Measurements from ENCODE around the gene CHTF8.

CHTF8 gene

DNA sequence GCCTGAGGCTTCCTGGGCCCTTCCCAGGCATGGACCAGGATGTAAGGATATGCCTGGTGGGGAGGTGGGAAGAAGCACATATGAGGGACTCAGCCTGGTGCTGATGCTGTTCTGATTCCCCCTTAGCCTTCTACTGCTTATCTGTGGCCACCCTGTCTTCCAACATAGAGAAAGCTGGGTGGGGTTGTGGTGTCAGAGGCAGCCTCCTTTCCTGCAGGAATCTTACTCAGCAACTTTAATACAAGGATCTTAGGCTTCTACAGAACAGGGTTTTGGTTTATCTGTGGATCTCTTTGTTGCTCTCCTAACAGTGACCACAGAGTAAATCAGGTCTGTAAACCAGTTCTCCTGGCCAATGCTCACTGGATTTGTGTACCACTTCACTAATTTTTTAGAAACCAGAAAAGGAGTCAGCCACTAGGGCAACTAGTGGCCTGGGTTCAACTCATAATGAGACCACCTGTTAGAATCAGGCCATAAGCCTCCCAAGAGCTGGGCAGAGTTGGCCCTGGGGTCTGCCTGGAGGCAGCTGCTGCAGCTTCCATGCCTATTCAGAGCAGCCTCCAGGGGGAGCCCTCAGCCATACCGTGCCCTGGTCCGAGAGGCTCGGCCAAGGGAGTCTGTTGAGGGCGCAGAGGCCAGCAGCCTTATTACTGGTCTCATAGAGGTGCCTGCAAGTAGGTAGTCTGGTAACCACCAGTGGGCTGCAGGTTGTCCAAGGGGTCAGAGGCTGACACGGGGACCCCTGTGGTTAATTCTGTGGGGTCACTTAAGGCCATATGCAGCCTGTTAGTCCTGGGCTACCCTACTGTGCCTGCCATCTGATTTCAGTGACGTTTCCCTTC, 19.9 kb downstream of the CHTF8 start:
- DNase-seq = no peak

DNA sequence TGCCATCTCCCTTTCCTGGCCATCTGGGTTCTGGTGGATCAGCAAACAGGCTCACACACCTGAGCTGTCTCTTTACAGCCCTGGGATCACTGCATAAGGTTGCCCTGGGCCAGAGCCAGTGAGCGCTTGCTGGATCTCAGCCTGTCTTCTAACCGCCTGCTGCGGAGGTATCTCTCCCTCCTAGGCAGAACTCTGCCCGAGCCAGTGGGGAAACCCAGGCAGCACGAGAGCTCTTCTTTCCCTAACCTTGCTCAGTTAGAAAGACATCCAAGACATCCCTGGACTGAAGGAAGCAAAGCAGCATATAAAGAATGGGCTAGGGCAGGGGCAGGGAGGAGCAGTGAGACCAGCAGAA, 20.5 kb downstream of the CHTF8 start:
- no peak for DNase-seq

DNA sequence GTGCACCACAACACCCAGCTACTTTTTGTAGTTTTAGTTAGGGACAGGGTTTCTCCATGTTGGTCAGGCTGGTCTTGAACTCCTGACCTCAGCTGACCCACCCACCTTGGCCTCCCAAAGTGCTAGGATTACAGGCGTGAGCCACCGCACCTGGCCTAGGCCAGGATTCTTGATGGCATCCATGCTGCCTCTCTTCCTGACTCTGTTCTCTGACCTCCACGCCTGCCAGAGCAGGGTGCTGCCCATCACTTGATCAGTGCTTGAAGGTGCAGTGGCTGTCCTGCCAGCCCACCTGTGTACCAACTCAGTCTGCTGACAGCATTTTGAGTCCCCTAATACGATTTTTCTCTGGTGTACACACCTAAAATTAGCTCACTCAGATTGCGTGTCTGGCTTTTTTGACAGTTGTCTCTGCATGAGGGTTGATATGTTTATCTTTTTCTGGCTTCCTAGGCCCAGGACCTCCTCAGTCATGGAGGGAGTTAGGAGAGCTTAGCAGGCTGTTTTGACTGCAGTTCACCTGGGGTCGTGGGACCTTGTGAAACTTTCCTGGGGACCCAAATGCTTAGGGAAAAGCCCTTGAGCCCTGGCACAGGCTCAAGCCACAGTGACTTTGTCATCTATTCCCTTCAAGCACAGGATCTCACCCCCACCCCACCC, 21.0 kb downstream of the CHTF8 start:
- no peak for DNase-seq

DNA sequence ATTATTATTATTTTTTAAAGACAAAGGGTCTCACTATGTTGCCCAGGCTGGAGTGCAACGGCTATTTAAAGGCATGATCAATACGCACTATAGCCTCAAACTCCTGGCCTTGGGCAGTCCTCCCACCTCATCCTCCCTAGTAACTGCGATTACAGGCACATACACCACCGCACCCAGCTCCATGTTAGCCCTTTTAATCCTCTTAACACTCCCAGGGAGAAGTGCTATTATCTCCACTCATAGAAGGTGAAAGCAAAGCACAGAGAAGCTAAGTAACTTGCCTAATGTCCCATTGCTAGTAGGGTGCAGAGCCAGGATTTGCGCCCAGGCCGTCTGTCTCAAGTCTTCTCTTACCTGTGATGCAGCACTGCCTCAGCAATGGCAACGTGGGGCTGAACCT, 22.0 kb downstream of the CHTF8 start:
- no peak for DNase-seq

DNA sequence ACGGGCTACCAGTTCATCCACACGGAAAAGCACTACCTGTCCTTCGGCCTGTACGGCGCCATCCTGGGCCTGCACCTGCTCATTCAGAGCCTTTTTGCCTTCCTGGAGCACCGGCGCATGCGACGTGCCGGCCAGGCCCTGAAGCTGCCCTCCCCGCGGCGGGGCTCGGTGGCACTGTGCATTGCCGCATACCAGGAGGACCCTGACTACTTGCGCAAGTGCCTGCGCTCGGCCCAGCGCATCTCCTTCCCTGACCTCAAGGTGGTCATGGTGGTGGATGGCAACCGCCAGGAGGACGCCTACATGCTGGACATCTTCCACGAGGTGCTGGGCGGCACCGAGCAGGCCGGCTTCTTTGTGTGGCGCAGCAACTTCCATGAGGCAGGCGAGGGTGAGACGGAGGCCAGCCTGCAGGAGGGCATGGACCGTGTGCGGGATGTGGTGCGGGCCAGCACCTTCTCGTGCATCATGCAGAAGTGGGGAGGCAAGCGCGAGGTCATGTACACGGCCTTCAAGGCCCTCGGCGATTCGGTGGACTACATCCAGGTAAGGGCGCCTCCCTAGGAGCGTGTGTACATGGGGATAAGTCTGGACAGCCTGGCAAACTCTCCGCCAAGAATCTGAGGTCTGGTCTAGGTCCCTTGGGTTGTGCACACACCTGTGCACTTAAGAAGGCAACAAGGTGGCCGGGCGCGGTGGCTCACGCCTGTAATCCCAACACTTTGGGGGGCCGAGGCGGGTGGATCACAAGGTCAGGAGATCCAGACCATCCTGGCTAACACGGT, 22.7 kb downstream of the CHTF8 start:
- no peak for DNase-seq

DNA sequence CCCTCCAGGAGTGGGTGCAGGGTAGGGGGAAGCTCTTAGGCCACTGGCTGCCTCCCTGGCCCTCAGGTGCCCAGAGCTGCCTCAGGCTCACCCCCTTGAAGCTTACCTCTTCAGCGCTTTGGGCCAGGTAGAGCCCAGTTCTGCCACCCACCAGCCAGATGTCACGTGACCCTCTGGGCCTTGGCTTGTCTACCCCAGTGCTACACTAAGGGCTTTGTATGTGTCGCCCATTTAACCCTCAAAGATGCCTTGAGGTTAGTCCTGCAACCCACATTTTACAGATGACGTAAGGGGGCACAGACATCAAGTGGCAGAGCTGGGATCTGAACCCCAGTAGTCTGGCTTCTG, 23.5 kb downstream of the CHTF8 start:
- no peak for DNase-seq

DNA sequence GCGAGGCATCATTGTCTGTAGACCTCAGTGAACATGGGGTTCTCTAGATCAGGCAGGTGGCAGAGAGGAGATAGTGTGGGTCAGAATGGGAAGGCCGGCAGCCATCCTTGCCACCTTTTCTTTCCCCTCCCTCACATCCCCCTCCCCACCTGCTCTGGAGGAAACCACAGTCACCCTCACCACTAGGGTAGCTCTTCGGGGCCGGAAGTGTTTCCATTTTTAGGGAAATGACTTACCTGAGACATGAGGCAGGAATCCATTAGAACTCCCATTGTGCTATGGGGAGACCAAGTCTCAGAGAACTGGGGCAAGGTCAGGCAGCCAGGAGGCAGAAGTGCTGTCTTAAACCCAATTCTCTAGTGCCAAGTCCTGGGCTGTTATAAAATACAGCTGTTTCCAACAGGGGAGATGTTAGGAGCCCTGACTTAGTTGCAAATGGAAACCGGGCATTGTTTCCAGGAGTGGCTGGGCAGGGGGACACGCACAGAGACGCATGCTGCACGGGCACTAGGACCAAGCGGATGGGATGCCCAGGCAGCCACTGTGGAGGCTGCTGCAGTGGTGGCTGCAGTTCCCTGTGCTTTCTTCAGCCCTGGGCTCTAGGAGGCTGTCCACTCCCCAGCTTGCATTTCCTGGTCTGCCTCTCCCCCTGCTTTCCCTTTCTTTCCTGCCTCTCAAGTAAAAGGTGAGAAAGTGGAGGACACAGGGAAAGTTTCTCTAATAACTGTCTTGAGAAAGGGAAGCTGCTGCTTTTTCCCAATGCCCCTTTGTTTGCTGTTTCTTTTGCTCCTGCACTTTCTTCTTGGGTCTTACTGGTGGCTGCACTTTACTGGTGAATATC, 24.1 kb downstream of the CHTF8 start:
- DNase-seq = no peak

DNA sequence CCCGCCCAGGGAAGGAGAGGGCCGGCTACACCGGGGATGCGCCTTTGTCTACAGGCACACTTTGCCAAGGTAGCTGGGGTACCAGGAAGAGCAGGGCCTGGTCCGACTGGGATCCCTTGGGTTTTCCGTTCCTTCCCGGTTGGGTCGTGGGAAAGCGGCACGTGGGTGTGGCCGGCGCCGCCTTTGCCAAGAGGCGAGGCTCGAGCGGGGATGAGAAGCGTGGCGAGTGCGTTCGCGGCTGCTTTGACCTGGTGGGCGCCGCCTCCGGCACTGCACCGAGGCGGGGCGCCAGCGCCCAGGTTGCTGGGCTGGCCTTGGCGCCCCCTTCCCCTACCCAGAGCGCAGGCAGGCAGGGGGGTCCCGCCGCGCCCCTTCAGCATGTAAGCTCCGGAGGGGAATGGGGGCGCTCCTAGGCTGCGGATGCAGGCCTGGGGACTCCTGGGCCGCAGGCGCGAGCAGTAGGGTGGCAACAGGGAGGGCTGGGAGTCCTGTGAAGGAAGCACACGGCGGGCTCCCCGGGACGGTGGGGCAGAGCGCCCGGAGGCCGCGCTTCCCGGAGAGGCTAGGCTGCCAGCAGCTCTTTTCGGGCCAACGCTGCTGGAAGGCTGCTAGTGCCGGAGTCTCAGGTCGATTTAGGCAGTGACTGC, 24.9 kb downstream of the CHTF8 start:
- DNase-seq = no peak

DNA sequence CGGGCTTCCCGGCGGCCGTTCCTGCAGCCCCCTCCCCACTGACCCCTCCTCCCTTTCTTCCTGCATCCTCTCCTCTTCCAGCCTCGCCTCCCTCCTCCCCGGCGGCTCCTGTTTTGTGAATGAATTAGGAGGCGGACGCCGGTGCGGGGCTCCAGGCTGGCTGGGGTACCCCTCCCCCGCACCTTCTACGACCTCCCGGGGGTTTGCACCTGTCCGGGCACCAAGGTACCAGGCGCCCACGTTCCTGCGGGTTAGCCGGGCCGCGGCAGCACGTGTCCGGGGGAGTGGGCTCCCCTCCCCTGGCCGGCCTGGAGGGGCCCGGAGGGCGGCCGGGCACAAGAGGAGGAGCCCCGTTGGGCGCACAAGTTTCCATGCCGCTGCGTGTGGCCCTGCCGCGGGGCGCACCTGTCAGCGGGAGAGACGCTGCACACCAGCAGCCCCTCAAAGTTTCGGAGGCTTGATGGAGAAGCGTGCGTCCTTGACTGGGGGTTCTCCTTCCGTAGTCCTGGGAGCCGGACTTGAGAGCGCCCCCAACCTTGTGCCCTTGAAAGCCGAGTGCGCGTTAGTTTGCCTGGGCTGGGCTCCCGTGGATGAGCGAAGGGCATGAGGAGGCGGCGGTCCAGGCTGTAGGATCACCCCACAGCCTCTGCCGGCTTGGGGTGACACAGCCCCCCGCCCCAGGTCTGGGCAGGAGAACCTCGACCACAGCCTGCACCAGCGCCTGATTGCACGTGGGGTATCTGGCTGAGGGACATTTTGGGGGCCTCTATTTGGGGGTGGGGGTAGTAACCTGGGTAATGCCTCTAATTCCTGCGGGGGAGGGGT, 25.7 kb downstream of the CHTF8 start:
- DNase-seq = no peak

DNA sequence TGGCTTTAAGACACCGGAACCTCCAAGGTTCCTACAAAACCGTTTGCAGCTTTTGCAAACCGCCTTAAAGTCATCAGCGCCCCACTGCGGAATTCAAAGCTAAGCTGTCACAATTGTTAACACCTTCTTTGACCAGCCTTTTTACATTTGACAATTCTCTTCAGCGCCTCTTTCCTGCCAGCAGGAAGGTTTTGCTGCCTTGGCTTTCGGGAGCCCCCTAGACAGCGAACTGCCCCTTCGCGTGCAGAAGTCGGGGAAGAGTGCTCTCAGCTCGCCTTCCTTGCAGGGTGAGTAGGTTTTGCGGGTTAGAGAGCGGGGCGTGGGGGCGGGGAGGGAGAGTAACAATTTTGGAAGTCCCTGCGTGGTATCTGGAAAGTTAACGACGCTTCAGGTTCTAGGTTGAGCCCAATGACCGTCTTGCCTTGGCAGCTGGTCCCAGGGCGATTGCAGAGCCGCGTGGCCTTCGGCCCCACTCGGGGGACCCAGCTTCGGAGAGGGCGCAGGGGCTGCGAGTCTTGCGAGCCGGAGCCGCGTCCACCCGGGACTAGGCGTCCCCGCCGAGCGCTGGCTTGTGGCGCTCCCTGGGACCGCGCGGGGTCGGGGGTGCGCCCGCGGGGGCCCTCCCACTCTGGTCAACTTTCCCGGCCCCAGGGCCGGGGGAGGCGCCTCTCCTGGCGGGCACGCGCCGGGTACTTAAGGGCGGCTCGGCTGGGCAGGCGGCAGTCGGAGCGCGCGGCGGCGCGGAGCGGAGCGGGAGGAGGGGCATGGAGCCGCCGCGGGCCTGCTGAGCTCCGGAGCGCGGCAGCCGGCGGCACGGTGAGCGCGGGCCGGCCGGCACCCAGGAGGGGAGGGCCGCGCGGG, 26.7 kb downstream of the CHTF8 start, which contains the start of gene HAS3:
Gene HAS3, plus strand, starts transcription at position 153 of the 861 bp plus-strand sequence. CDS start 3,743 bp downstream, outside the sequence.
- peak; percentile 42 for DNase-seq

DNA sequence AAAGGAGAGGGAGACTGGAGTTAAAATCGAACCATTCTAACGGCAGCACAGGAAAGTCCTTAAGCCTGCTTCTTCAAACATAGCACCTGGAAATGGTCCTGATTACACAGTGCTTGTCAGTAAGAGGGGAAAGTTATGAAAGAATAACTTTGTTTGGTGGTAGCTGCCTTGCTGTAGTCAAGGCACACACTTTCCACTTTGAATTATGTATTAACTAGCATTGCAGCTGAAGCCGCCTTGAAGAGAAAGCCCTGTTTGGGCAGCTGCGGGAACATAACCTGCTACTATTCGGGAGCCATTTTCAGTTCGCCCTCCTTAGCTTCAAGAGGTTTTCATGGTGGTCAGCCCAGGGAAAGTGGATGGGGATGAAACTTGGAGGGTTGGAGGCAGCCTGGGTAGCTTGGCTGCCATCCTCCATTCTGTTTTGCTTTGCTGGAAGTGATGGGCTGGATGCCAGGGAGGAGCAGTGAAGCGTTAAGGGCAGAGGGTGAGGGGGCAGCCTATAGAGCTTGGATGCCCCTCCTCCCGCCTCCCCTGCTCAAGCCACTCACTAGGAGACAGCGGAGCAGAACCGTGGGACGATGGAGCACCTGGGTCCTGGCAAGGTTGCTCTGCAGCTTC, 32.2 kb downstream of the CHTF8 start:
- DNase-seq = peak; percentile 8

DNA sequence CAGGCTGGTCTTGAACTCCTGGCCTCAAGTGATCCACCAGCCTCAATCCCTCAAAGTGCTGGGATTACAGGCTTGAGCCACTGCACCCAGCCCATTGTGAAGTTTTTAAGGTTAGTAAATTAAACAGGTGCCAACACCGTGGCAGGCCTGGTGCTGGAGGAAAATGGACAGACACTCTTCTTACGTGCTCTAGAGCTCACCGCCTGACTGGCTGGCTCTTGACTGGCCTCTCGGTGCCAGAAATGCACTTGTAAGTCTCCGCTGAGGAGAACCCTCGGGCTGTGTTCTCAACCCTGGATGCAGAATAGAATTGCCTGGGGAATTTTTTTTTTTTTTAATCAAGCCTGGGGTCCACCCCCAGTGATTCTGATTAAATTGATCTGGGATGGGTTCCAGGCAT, 37.2 kb downstream of the CHTF8 start:
- DNase-seq = no peak

DNA sequence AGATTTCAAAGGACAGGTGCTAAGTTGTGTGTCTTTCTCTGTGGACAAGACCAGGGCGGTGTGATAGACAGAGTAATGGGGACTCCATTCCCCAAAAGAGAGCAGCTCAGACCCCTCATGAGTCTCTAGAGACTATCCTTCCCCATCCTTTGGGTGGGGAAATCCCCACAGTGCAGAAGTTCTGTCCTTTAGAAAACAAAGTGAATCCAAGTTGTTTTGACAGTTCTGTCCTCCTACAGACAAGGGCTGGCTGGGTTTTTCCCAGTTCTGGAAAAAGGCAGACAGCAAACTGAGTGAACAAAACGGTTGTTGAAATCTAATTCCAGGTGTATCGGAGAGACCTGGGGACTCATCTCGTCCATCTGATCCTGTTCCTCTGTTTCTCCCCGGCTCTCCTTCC, 37.9 kb downstream of the CHTF8 start:
- no peak for DNase-seq

DNA sequence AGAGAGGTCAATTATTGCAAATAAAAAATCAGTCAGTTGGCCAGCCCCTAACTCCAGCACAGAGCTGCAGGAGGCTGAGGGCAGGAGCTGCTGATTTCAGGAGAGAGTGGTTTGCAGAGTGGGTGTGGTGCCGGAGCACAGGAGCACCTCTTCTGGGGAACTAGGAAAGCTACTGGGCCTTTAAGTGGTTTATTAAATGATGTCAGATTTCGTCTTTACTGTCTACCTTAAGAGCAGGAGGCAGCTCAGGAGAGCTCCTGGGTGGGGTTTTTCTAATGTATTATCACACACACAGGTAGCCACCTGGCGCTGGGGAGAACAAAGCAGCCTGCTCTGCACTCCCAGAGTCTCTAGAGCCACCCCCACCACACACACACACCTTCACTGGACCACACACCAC, 38.4 kb downstream of the CHTF8 start:
- no peak for DNase-seq

DNA sequence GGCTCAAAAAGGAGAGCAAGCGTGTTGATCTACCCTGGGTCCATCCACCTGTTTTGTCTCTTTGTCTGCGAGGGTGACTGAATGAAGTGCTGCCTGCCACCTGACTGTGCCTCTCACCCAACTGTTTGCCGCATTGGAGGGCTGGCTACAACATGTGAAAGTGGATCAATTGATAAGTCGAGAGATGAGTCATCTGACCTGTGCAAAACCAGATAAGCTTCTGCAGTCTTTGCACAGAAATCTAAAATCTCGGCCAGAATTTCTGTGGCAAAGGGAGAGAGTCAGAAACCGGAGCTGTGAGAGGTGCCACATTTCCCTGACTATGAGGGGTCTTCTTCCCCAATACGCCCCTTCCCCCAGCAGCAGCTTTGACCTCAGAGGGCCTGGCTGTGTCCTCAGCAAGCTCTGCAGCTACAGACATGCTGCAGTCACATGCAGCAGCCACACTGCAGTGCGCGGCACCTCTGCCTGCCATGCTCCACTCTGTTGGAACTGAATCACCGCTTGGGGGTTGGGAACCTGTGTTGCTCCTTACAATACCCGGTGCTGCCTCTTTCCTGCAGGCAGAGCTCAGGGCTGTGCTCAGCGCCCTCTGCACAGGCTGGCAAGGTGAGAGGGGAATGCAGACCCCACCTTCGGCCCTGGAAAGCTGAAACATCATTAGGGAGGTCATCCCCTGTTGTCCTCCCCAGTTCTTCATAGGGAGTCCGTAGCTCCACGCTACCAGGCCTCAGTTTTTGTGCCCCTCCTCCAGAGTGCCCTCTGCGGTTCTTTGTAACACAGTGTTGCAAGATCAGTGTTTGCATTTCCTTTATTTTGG, 43.1 kb downstream of the CHTF8 start:
- DNase-seq = peak; percentile 58

DNA sequence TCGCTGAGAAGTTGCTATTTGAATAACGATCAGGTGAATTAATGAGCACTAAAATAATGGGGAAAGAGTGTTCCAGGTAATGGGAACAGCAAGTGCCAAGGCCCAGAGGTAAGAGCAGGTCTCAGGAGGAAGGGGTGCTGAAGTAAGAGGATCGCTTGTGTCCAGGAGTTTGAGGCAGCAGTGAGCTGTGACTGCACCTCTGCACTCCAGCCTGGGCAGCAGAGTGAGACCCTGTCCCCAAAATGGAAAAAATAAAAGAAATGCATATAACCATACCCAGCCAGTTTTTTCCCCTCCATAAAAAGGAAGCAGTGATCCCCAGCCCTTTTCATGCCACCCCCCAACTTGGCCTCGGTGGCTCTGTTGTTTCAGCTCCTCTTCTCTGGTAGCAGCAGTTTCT, 43.7 kb downstream of the CHTF8 start:
- no peak for DNase-seq

DNA sequence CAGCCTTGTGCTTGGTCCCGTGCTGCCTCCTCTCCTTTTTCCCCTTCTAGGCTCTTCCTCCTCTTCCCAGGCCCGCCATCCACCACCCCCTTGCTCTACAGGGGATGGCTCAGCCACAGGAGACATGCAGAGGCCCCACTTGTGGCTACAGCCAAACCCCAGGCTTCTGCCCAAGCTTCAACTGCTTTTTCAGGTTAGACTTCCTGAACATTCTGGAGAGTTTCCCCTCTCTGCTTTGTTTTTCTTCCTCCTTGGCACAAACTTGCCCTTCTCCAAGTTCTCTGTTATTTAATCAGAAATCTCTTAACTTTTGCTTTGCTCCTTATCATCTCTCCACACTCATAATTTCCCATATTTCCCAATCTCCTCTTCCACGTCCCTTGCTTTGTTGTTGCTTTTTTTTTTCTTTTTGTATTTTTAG, 45.2 kb downstream of the CHTF8 start:
- no peak for DNase-seq

DNA sequence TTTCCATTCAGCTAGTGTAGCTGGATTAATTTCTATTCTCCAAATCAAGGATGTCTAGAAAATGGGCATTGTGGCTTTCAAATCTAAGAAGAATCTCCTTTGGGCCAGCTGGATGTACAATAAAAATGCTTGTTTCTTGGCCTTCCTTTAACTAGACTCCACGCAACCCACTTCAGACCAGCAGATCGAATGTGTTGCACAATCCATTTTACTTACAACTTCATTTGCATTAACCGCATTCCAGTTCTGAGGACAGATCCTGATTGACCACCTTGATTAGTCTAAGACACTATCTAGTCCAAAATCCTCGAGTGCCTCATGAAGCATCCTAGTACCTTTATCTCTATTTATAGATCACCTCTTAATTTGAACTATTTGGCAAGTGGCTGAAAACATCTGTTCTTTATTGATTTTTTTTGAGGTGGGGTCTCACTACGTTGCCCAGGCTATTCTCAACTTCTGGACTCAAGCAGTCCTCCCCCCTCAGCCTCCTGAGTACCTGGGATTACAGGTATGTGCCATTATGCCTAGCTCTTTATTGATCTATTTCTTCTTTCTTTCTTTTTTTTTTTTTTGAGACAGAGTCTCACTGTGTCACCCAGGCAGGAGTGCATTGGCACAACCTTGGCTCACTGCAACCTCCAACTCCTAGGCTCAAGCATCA, 47.2 kb downstream of the CHTF8 start:
- DNase-seq = no peak

Measured in NCI-H1694 (cell line).